PC-3 (cell line): Measurements from ENCODE around the gene TBX15. TPM values are rescaled to one million over a fixed set of nuclear protein-coding genes. Genes with fewer than 3 reads are reported as not detected.
A peak's percentile ranks its signal among the peaks of the same experiment; 100 is the strongest.

Source experiments
- ATAC-seq: fragments of 200-7000 bp; cut with Tn5 transposase; 2 replicates; pipeline ENCODE4 v1.9.1; 2020; ENCODE audit warnings: mild to moderate bottlenecking, moderate library complexity
- BruUV-seq: library from RNA; stranded (reverse); fragments of 400-500 nt; replicated peaks from 2 replicates; lab custom pipeline; 2021; lab: Mats Ljungman, UMichigan
- CTCF ChIA-PET: fragments of 300-600 bp; sonication (Branson Sonifier 250); formaldehyde crosslinking; loops from one replicate; lab custom pipeline; 2022; ENCODE audit warnings: antibody characterized with exemption; lab: Charles Lee
- POLR2A ChIA-PET: fragments of 300-600 bp; sonication (Branson Sonifier 250); formaldehyde crosslinking; loops from one replicate; lab custom pipeline; 2022; ENCODE audit warnings: antibody characterized with exemption; ENCODE audit not compliant: unreplicated experiment; lab: Charles Lee
- DNase-seq: peaks from one replicate; pipeline ENCODE4 v3.0.0-alpha.2; 2015
- H2AFZ ChIP-seq: fragments of 300-600 bp; sonication (generic); 2 replicates; pipeline ENCODE4 v1.6.0; 2016; ENCODE audit warnings: antibody characterized with exemption, low read length
- H3F3A ChIP-seq: fragments of 300-600 bp; sonication (generic); one replicate; pipeline ENCODE4 v1.6.0; 2017; ENCODE audit warnings: antibody characterized with exemption, low read length, control low read depth, mild to moderate bottlenecking; ENCODE audit not compliant: unreplicated experiment
- H3K27ac ChIP-seq: fragments of 300-600 bp; sonication (generic); 2 replicates; pipeline ENCODE4 v1.5.1; 2016; ENCODE audit warnings: mild to moderate bottlenecking, low read length
- H3K27me3 ChIP-seq: fragments of 300-600 bp; sonication (generic); 2 replicates; pipeline ENCODE4 v1.6.1; 2016; ENCODE audit warnings: low read length, mixed read lengths
- H3K36me3 ChIP-seq: fragments of 300-600 bp; sonication (generic); 2 replicates; pipeline ENCODE4 v1.6.1; 2016; ENCODE audit warnings: low read depth, mixed run types, low read length, mixed read lengths
- H3K4me1 ChIP-seq: fragments of 300-600 bp; sonication (generic); 2 replicates; pipeline ENCODE4 v1.5.1; 2016; ENCODE audit warnings: low read length; ENCODE audit not compliant: insufficient read depth
- H3K4me2 ChIP-seq: fragments of 300-600 bp; sonication (generic); 2 replicates; pipeline ENCODE4 v1.6.0; 2016; ENCODE audit warnings: low read length
- H3K4me3 ChIP-seq: fragments of 300-600 bp; sonication (generic); 2 replicates; pipeline ENCODE4 v1.5.1; 2016; ENCODE audit warnings: mild to moderate bottlenecking, low read length, mixed read lengths
- H3K79me2 ChIP-seq: fragments of 300-600 bp; sonication (generic); 2 replicates; pipeline ENCODE4 v1.6.1; 2017; ENCODE audit warnings: low read length, mixed read lengths
- H3K9ac ChIP-seq: fragments of 300-600 bp; sonication (generic); 2 replicates; pipeline ENCODE4 v1.6.0; 2016; ENCODE audit warnings: mild to moderate bottlenecking, low read length
- H3K9me2 ChIP-seq: fragments of 300-600 bp; sonication (generic); replicated peaks from 2 replicates; pipeline ENCODE4 v1.6.1; 2016; ENCODE audit warnings: mixed run types, low read length, mixed read lengths
- H3K9me3 ChIP-seq: fragments of 300-600 bp; sonication (generic); 2 replicates; pipeline ENCODE4 v1.6.1; 2016; ENCODE audit warnings: low read length, mixed read lengths
- H4K20me1 ChIP-seq: fragments of 300-600 bp; sonication (generic); 2 replicates; pipeline ENCODE4 v1.6.1; 2016; ENCODE audit warnings: low read length, mixed read lengths
- EZH2 ChIP-seq: fragments of 300-600 bp; sonication (generic); IDR thresholded peaks from one replicate; pipeline ENCODE4 v1.6.1; 2017; ENCODE audit warnings: antibody characterized with exemption, mild to moderate bottlenecking, low read length; ENCODE audit not compliant: unreplicated experiment
- EZH2phosphoT487 ChIP-seq: fragments of 300-600 bp; sonication (generic); IDR thresholded peaks from 2 replicates; pipeline ENCODE4 v1.6.1; 2018; ENCODE audit warnings: mild to moderate bottlenecking, antibody characterized with exemption, low read length, borderline replicate concordance
- intact Hi-C: fragments of 100-400 bp; cut with micrococcal nuclease; formaldehyde crosslinking; loops from 2 replicates; pipeline ENCODE4 v1.9.0; 2023
- total RNA-seq: library from RNA; depleted of rRNA; stranded (reverse); fragments of >200 nt; gene quantifications from 2 replicates; pipeline ENCODE4 v1.2.3, GENCODE V29; 2014
- TF ChIP-seq, protein P1 (sequence below): fragments of 300-600 bp; sonication (generic); conservative IDR thresholded peaks from 2 replicates; pipeline ENCODE4 v1.5.1; 2017; ENCODE audit warnings: antibody characterized with exemption, low read depth, mild to moderate bottlenecking, low read length

TBX15 gene
- total RNA-seq, 1 experiment from 2014 or later = 0.58 TPM

DNA sequence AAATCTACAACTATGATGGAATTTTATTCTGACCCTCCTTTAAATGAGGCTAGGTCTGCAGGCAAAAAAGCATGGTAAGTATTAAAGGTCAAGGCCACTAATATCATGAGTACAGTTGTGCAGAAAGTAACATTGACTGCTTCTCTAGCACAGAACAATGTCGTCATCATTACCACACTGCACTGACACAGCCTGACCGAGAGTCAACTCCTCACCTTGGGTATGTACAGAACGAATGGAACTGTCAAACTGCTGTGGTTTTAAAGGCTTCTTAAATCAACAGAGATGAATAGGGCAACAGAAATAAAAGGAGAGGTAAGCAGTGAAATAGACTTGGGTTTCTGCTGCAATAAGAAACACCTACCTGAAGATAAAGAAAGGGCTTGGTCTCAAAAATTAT lies 88.8 kb downstream of the TBX15 start:
- no peak for TF ChIP-seq EZH2
- TF ChIP-seq, protein P1, sequence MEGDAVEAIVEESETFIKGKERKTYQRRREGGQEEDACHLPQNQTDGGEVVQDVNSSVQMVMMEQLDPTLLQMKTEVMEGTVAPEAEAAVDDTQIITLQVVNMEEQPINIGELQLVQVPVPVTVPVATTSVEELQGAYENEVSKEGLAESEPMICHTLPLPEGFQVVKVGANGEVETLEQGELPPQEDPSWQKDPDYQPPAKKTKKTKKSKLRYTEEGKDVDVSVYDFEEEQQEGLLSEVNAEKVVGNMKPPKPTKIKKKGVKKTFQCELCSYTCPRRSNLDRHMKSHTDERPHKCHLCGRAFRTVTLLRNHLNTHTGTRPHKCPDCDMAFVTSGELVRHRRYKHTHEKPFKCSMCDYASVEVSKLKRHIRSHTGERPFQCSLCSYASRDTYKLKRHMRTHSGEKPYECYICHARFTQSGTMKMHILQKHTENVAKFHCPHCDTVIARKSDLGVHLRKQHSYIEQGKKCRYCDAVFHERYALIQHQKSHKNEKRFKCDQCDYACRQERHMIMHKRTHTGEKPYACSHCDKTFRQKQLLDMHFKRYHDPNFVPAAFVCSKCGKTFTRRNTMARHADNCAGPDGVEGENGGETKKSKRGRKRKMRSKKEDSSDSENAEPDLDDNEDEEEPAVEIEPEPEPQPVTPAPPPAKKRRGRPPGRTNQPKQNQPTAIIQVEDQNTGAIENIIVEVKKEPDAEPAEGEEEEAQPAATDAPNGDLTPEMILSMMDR = no peak
- no peak for TF ChIP-seq EZH2phosphoT487
- no peaks in the 10 kb centered on the region for H3K79me2 ChIP-seq
- no peaks in the 10 kb centered on the region for H3F3A ChIP-seq
- intact Hi-C loops = no loop called here
- H3K27ac ChIP-seq = no peak overlapping the region
- ChIA-PET CTCF (no interaction called here), POLR2A (no interaction called here)
- H3K4me1 ChIP-seq = peaks cover 11% of the 10 kb centered on the region
- no peak for ATAC-seq
- DNase-seq = peak; percentile 14
- no peaks in the 10 kb centered on the region; the same call in 1 of the 2 replicates for H3K9me2 ChIP-seq
- no peak overlapping the region for H2AFZ ChIP-seq
- H3K4me3 ChIP-seq = no peak overlapping the region
- H3K9me3 ChIP-seq = no peaks in the 10 kb centered on the region
- no TSS peak for BruUV-seq
- no peaks in the 10 kb centered on the region for H4K20me1 ChIP-seq
- H3K9ac ChIP-seq = no peak overlapping the region
- no peaks in the 10 kb centered on the region for H3K27me3 ChIP-seq
- no peak overlapping the region for H3K4me2 ChIP-seq
- H3K36me3 ChIP-seq = no peaks in the 10 kb centered on the region

GRCh38 chr1:118898712-118899111 lies 89.4 kb downstream of the TBX15 start:
- Histone ChIP-seq H3K9me2 (no peaks in the 10 kb centered on the region; the same call in 1 of the 2 replicates), H3K4me3 (no peak overlapping the region), H3K4me1 (peaks cover 11% of the 10 kb centered on the region), H3K9me3 (no peaks in the 10 kb centered on the region), H3K79me2 (no peaks in the 10 kb centered on the region), H4K20me1 (no peaks in the 10 kb centered on the region), H2AFZ (no peak overlapping the region), H3K36me3 (no peaks in the 10 kb centered on the region), H3K4me2 (no peak overlapping the region), H3K27me3 (no peaks in the 10 kb centered on the region), H3K27ac (no peak overlapping the region), H3K9ac (no peak overlapping the region), H3F3A (no peaks in the 10 kb centered on the region)
- no peak for ATAC-seq
- intact Hi-C loops = no loop called here
- DNase-seq = peak; percentile 11
- POLR2A ChIA-PET = no interaction called here
- CTCF ChIA-PET = no interaction called here
- TF ChIP-seq, protein P1 = no peak
- no peak for TF ChIP-seq EZH2phosphoT487
- no peak for TF ChIP-seq EZH2
- no TSS peak for BruUV-seq

GRCh38 chr1:118896416-118896815 lies 91.7 kb downstream of the TBX15 start:
- Histone ChIP-seq H3K9me3 (no peaks in the 10 kb centered on the region), H3K4me3 (no peak overlapping the region), H2AFZ (no peak overlapping the region), H3K9ac (no peak overlapping the region), H3K4me2 (no peak overlapping the region), H3K79me2 (no peaks in the 10 kb centered on the region), H3K27me3 (no peaks in the 10 kb centered on the region), H3K4me1 (peaks cover 2% of the 10 kb centered on the region; the same call in 1 of the 2 replicates), H3K27ac (no peak overlapping the region), H3K9me2 (no peaks in the 10 kb centered on the region; the same call in 1 of the 2 replicates), H3K36me3 (no peaks in the 10 kb centered on the region), H4K20me1 (no peaks in the 10 kb centered on the region), H3F3A (no peaks in the 10 kb centered on the region)
- DNase-seq (no peak), ATAC-seq (no peak)
- TF ChIP-seq EZH2 = no peak
- TF ChIP-seq, protein P1 = no peak
- no peak for TF ChIP-seq EZH2phosphoT487
- no TSS peak for BruUV-seq
- intact Hi-C loops = no loop called here
- POLR2A ChIA-PET = no interaction called here
- CTCF ChIA-PET = no interaction called here
